CD1c-positive myeloid dendritic cell (primary cell): ENCODE data around the gene BCL7A.
A peak's percentile ranks its signal among the peaks of the same experiment; 100 is the strongest.

ENCODE experiments used
- DNase-seq: peaks from one replicate; pipeline ENCODE4 v3.0.0-alpha.2; 2016; ENCODE audit errors: extremely low spot score

The BCL7A gene

DNA sequence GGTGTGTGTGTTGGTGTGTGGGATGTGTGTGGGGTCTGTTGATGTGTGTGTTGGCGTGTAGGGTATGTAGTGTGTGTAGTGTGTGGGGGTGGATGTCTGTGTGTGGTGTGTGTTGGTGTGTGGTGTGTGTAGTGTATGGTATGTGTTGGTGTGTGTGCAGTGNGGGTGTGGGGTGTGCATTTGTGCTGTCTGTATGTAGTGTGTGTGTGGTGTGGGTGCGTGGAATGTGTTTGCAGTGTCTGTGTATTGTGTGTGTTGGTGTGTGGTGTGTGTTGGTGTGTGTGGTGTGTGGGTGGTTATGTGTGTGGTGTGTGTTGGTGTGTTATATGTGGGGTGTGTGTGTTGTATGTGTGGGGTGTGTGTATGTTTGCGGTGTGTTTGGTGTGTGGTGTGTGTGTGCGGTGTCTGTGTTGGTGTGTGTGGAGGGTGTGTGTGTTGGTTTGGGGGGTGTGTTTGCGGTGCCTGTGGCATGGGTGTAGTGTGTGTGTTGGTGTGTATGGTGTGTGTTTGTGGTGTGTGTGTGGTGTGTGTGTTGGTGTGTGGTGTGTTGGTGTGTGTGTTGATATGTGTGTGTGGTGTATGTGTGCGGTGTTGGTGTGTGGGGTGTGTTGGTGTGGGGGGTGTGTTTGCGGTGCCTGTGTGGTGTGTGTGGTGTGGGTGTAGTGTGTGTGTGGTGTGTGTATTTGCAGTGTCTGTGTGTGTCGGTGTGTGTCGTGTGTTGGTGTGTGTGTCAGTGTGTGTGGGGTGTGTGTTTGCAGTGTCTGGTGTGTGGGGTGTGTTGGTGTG is 71.6 kb downstream of the BCL7A start:
- DNase-seq, result no peak

- DNase-seq, result no peak
Observed at GRCh38 chr12:122094137-122094734, 72.6 kb downstream of the BCL7A start.

GRCh38 chr12:122094735-122095631 is 73.3 kb downstream of the BCL7A start:
- DNase-seq, result no peak

DNA sequence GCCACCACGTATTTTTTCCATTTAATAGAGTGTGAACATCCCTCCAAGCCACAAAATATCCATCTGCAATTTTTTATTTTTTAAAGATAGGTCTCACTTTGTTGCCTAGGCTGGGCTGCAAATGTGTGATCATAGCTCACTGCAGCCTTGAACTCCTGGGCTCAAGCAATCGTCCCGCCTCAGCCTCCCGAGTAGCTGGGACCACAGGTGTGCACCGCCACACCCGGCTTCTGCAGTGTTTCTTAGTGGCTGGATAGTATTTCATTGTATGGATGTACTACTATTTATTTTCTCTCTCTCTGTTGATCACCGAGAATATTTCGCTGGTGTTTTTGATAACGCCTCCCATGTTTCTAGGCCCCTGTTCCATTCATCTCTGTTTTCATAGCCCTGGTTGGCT is 74.3 kb downstream of the BCL7A start:
- DNase-seq, result no peak

DNA sequence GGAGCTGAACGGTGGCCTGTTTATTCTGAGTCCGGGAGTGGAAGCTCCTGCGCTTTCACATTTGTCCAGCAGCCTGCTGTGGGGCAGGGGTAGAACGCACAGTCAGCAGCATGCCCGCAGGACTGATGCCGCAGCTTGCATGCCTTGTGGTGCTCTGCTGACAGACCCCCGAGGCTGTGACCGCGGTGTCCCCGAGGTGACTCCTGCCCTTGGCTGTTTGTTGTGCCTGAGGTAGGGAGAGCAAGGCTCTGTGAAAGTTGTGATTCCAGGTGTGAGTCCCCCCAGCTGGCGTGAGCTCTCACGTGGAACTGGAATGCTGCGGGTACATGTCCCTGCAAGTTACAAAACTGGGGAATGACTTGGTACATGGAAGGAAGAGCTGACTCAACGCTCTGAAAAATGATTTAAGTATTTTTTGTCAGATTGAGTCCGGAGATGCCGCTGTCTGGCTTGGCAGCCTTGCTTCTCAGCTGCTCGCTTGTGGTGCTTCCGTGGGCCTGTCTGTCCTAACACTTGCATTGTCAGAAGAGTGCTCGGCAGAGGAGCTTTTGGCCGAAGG is 75.0 kb downstream of the BCL7A start:
- no peak for DNase-seq

GRCh38 chr12:122097584-122097926 is 75.9 kb downstream of the BCL7A start:
- DNase-seq, result no peak

DNA sequence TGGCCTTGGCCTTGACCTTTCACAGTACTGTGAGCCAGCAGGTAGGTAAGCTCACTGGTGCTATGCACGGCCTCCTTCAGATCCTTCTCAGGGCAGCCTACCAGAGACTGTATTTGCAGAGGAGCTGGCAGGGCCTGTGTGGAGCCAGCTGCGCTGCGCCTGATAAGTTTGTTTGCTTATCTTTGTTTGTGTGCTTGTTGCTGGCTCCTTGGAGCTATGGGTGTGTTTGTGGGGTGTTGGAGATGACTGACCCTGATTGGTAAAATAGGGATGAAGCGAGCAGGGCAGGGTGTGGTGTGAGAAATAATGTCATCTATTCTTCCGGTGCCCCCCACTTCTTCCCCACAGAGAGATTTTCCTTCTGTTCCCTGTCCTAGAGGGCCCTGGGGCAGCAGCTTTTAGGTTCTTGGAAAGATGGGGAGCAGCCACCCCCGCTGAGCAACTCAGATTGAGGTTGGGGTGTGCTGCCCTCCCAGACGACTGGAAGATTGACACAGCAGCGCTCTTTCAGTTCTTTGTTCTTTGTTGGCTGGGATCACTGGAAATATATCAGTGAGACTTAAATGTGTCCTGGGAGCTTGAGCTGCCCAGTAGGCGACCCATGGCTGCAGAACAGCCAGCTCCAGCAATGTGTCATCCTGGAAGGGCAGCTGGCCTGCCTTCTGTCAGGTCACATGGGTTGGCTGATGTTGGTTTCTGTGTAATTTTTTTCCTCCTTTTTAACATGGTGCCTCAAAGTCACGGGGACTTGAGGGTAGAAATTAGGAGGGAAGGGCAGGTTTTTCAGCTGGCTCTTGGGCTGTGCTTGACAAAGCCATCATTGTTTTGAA is 76.5 kb downstream of the BCL7A start:
- DNase-seq, result peak; percentile 59

DNA sequence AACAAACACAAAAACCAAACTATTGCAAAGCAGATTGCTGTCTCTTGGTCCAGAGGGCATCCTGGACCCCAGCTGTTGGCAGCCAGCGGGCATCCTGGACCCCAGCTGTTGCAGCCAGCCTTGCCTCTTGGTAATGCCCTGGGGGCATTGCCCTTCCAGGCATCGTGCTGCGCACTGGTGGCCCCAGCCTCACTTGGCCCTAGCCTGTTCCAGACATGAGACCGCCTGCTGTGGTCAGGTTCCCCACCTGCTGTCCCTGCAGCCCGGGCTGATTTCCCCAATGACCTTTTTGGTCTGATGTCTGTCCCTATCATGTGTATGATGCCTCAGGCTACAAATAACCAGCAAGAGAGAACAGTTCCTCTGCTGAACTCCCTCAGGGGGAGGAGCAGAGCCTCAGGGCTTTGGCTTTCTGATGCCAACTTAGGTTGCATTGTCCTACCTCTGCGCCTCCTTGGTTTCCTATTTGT is 77.6 kb downstream of the BCL7A start:
- DNase-seq, result no peak

GRCh38 chr12:122099856-122100255 is 78.2 kb downstream of the BCL7A start:
- DNase-seq, result no peak

GRCh38 chr12:122100568-122100967 is 78.9 kb downstream of the BCL7A start:
- DNase-seq, result no peak

- no peak for DNase-seq
Observed at GRCh38 chr12:122102331-122102730, 80.6 kb downstream of the BCL7A start.

DNA sequence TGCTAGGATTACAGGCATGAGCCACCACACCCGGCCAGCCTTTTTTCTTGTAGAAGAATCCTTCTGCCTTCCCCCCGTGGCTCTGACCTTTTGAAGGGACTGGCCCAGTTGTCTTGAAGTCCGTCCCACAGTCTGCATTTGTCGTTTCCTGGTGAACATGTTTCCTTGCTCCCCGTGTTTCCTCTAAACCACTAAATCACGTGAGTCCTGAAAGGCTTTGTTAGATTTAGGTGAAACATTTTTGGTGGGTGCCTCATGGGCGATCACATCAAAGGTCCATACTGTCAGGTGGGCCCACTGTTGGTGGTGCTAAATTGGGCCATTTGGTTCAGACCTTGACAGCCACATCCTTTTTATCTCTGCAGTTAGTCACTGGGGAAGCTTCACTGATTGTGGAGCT is 83.2 kb downstream of the BCL7A start:
- peak; percentile 32 for DNase-seq

- peak; percentile 36 for DNase-seq
Observed at GRCh38 chr12:122105496-122105895, 83.8 kb downstream of the BCL7A start.

- no peak for DNase-seq
Observed at GRCh38 chr12:122106843-122107242, 85.2 kb downstream of the BCL7A start.

GRCh38 chr12:122107261-122107660 is 85.6 kb downstream of the BCL7A start:
- no peak for DNase-seq

GRCh38 chr12:122111089-122111641 is 89.5 kb downstream of the BCL7A start:
- no peak for DNase-seq
